Right ventricle myocardium superior (tissue), 1 donor: Measurements from ENCODE around the gene OLAH. TPM values are rescaled to one million over a fixed set of nuclear protein-coding genes. Genes with fewer than 3 reads are reported as not detected.

ENCODE experiments used
- ATAC-seq: fragments of 200-7000 bp; cut with Tn5 transposase; one replicate; pipeline ENCODE4 v1.9.1; 2020; ENCODE audit warnings: mild to moderate bottlenecking; ENCODE audit not compliant: poor library complexity
- DNase-seq: peaks from one replicate; pipeline ENCODE4 v3.0.0-alpha.2; 2020
- intact Hi-C: fragments of 100-400 bp; cut with DNase I; formaldehyde crosslinking; loops from one replicate; pipeline ENCODE4 v1.11.2; 2022
- total RNA-seq: library from RNA; stranded (reverse); fragmentation: NEBNext Ultra II Directional; extraction: Animal tissue kit (Norgen Biotek cat#: 25700); gene quantifications from one replicate; pipeline ENCODE4 v1.2.1, GENCODE V29; 2021
- donor health status: DM: no; HTN: yes; CAD: no; lungs with severe emphysema.

Gene OLAH
- total RNA-seq, 1 donor from 2014 or later: 0.27 TPM

DNA sequence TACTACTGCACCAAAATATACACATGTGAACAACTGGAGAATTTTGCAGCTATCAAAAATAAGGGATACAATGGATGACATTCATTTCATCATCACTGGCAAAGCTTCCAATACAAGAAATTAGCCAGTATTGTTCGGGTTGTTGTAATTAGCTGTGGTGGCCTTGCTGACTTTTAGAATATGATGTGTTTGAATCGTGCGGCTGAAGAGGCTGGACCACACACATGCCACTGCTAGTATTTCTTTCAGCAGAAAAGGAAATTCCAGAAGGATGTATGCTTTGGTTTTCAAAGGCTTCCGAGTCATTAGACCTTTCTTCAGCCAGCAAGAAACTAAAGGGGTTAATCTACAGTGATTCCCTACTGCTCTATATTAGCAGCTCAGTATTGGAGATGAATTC is 70.0 kb downstream of the OLAH start:
- DNase-seq (no peak), ATAC-seq (no peak)
- intact Hi-C loops: no loop called here

DNA sequence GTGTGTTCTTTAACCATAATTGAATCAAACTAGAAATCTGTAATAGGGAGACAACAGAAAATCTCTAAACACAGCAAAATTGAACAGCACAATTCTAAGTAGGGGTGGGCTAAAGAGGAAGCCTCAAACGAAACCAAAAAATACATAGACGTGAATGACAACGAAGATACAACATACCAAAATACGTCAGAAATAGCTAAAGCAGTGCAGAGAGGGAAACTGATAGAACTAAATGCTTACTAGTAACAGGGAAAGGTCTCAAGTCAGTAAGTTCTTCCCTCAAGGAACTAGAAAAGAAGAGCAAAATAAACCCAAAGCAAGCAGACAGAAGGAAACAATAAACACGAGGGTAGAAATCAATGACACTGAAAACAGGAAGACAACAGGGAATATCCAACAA is 72.5 kb downstream of the OLAH start:
- intact Hi-C loops: no loop called here

DNA sequence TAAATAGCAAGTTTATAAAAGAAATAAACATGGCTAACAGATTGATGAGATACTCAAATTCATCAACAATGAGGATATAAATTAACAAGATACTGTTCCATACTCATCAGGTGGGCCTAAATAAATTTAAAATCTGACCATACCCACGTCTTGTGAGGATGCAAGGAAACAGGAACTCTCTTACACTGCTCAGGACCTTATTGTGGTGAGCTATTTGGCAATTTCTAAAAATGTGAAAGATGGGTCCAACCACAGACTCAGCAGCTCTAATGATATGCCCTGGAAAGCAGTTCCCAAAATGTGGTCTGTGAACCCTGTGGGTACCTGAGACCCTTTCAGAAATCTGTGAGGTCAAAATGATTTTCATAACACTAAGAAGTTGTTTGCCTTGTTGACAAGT is 74.9 kb downstream of the OLAH start:
- ATAC-seq (no peak), DNase-seq (no peak)
- intact Hi-C loops: no loop called here

More for the DNA sequence above, 72.5 kb downstream of the OLAH start:
- no peak for ATAC-seq
- DNase-seq: no peak

DNA sequence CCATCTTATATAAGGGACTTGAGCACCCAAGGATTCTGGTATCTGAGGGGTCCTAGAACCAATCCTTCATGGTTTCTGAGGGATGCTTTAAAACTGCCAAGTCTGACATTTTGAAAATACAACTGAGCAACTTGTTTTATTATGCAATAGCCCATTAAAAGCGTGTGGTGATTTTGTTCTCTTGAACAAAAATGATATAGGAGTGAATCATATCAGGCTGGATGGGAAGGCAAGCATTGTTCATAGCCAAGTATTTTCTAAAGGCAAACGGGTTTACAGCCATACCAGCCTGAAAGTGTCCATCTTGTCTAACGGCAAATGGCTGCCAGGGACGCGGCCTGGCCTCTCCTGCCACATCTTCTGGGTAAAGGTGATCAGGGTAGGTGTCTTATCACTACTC is 76.8 kb downstream of the OLAH start:
- intact Hi-C loops: no loop called here
- no peak for DNase-seq
- no peak for ATAC-seq

DNA sequence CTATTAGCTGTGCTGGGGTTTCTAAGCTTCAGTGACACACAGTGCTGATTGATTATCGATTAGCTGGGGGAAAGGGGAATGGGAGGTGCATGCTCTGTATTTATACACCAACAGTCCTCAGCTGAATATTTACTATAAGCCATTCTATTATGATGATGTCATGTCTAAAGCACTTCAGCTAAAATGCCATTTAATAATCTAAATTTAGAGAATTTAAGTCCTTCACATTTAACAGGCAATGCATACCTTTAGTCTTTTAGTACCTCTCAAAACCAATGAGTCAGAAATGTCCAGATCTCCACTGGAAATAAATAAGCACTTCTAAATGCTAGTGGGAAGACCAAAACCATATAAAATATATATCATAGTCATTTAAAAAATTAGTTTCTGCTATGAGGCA is 78.0 kb downstream of the OLAH start:
- intact Hi-C loops: no loop called here
- DNase-seq (no peak), ATAC-seq (no peak)

DNA sequence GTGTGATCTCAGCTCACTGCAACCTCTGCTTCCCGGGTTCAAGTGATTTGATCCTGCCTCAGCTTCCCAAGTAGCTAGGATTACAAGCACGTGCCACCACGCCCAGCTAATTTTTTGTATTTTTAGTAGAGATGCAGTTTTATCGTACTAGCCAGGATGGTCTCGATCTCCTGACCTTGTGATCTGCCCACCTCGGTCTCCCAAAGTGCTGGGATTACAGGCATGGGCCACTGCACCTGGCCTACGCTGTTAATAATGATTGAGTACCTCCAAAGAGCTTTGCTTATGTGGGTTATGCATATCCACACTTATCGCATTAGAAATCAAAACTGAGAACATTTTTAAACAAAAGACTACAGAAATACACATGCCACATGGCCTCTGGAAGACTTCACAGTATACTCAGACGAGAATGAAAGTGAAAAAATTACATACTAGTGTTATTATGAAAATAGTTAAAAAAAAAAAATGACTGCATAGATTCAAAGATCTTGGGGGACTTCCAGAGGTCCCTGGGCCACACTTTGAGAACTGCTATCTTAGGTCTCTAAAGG is 78.8 kb downstream of the OLAH start:
- intact Hi-C loops: no loop called here
- ATAC-seq (no peak), DNase-seq (no peak)

Other genes starting within 250 kb of the OLAH start
- 2.3 TPM for gene CDNF, start 205.9 kb upstream of the OLAH start, total RNA-seq
- 7.3 TPM for gene HSPA14, start 205.6 kb upstream of the OLAH start, total RNA-seq
- 4.4 TPM for gene MSANTD7, start 205.6 kb upstream of the OLAH start, total RNA-seq
- 4.1 TPM for gene SUV39H2, start 165.1 kb upstream of the OLAH start, total RNA-seq
- gene DCLRE1C, start 89.8 kb upstream of the OLAH start, total RNA-seq: 2.2 TPM
- gene MEIG1, start 84.6 kb upstream of the OLAH start, total RNA-seq: not detected
- not detected for gene ACBD7, start 44.8 kb downstream of the OLAH start, total RNA-seq
- gene RPP38, start 53.4 kb downstream of the OLAH start, total RNA-seq: 9.2 TPM
- 14.6 TPM for gene NMT2, start 124.8 kb downstream of the OLAH start, total RNA-seq